Neutrophil (primary cell): ENCODE measurements around the gene RNASEH1.
"Not testable (repeated sequence)": the region's sequence is repeated elsewhere in the genome, so short reads cannot be mapped to it uniquely, and the experiment has no call there.

Experiments
- H3K27ac ChIP-seq: fragments of 200-600 bp; sonication (generic); 2 replicates; pipeline ENCODE4 v1.5.1; 2016; ENCODE audit warnings: mild to moderate bottlenecking, moderate library complexity
- H3K27me3 ChIP-seq: fragments of 200-600 bp; sonication (generic); 2 replicates; pipeline ENCODE4 v1.6.0; 2016; ENCODE audit warnings: mild to moderate bottlenecking
- H3K36me3 ChIP-seq: fragments of 200-600 bp; sonication (generic); 2 replicates; pipeline ENCODE4 v1.5.1; 2017
- H3K4me1 ChIP-seq, 2 experiments: fragments of 200-600 bp in 1 of 2; sonication (generic) in 1 of 2; 1 replicate in 1 of 2; 2 replicates in 1 of 2; pipeline versions ENCODE4 v1.5.1 to v1.6.1; 2013 to 2016; ENCODE audit warnings: low read depth in 1 of 2, low read length in 1 of 2, mild to moderate bottlenecking in 1 of 2, moderate library complexity in 1 of 2; ENCODE audit not compliant: control insufficient read depth in 1 of 2, insufficient read depth in 1 of 2
- H3K4me3 ChIP-seq, 2 experiments: fragments of 200-600 bp in 1 of 2; sonication (generic) in 1 of 2; 1 replicate in 1 of 2; 2 replicates in 1 of 2; pipeline ENCODE4 v1.5.1; 2013 to 2016; ENCODE audit warnings: low read depth in 1 of 2, low read length in 1 of 2, mild to moderate bottlenecking in 1 of 2, moderate library complexity in 1 of 2
- H3K9me3 ChIP-seq: fragments of 200-600 bp; sonication (generic); 2 replicates; pipeline ENCODE4 v1.5.1; 2016
- CTCF ChIP-seq: fragments of 200-600 bp; sonication (generic); IDR thresholded peaks from 2 replicates; pipeline ENCODE4 v1.5.1; 2016; ENCODE audit warnings: antibody characterized with exemption

The RNASEH1 gene

GRCh38 chr2:3572620-3573019 lies 14.5 kb upstream of the RNASEH1 start:
- no peak overlapping the region for H3K4me3 ChIP-seq
- H3K4me1 ChIP-seq = peaks cover 8 to 12% of the 10 kb centered on the region in 2 experiments
- TF ChIP-seq CTCF = no peak
- H3K36me3 ChIP-seq = peaks cover 13% of the 10 kb centered on the region
- H3K27ac ChIP-seq = no peak overlapping the region
- H3K9me3 ChIP-seq = no peaks in the 10 kb centered on the region
- H3K27me3 ChIP-seq = no peaks in the 10 kb centered on the region

- peaks cover 8 to 12% of the 10 kb centered on the region in 2 experiments for H3K4me1 ChIP-seq
- H3K9me3 ChIP-seq = no peaks in the 10 kb centered on the region
- no peaks in the 10 kb centered on the region for H3K36me3 ChIP-seq
- H3K27me3 ChIP-seq = no peaks in the 10 kb centered on the region
- no peak overlapping the region for H3K4me3 ChIP-seq
- no peak for TF ChIP-seq CTCF
- no peak overlapping the region for H3K27ac ChIP-seq
These were observed 13.2 kb upstream of the RNASEH1 start for GRCh38 chr2:3571284-3571683.

DNA sequence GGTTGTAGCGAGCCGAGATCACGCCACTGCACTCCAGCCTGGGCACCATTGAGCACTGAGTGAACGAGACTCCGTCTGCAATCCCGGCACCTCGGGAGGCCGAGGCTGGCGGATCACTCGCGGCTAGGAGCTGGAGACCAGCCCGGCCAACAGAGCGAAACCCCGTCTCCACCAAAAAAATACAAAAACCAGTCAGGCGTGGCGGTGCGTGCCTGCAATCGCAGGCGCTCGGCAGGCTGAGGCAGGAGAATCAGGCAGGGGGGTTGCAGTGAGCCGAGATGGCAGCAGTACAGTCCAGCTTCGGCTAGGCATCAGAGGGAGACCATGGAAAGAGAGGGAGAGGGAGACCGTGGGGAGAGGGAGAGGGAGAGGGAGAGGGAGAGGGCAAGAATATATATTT lies 11.5 kb upstream of the RNASEH1 start:
- not testable (repeated sequence) for H3K4me1 ChIP-seq, H3K36me3 ChIP-seq, H3K9me3 ChIP-seq, H3K27me3 ChIP-seq, H3K27ac ChIP-seq, H3K4me3 ChIP-seq

- Histone ChIP-seq H3K36me3 (no peaks in the 10 kb centered on the region), H3K27ac (no peak overlapping the region), H3K4me3 (no peak overlapping the region), H3K27me3 (no peaks in the 10 kb centered on the region), H3K4me1 (no peaks in the 10 kb centered on the region), H3K9me3 (no peaks in the 10 kb centered on the region)
- no peak for TF ChIP-seq CTCF
These were observed 8.7 kb upstream of the RNASEH1 start for GRCh38 chr2:3566806-3567205.

DNA sequence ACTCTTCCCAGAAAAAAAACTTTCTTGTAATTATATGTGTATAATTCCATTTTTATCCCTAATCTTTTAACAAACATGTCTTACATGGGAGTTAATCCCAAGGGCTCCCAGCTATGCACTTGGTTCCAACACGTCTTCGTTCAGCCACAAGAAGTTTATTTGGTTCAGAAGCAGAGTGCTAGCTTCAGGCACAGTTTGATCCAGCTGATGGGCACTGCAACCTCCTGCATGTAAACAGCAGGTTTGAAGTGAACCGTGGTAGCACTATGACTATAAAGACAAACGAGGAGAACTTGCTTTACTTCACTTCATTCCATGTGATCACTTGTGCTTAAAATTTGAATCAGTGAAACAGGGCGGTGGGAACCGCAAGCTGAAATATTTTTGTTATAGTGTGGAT lies 7.0 kb upstream of the RNASEH1 start:
- Histone ChIP-seq H3K4me3 (no peak overlapping the region), H3K9me3 (no peaks in the 10 kb centered on the region), H3K36me3 (no peaks in the 10 kb centered on the region), H3K27me3 (no peaks in the 10 kb centered on the region), H3K27ac (no peak overlapping the region), H3K4me1 (no peaks in the 10 kb centered on the region)
- no peak for TF ChIP-seq CTCF

- H3K27me3 ChIP-seq = no peaks in the 10 kb centered on the region
- peaks cover 5% of the 10 kb centered on the region in 2 experiments for H3K4me1 ChIP-seq
- no peak overlapping the region for H3K27ac ChIP-seq
- H3K9me3 ChIP-seq = no peaks in the 10 kb centered on the region
- H3K36me3 ChIP-seq = no peaks in the 10 kb centered on the region
- TF ChIP-seq CTCF = no peak
- no peak overlapping the region for H3K4me3 ChIP-seq
These were observed 5.4 kb upstream of the RNASEH1 start for GRCh38 chr2:3563521-3563976.
